HepG2 (cell line): Measurements from ENCODE around the gene BCAS1. TPM values are rescaled to one million over a fixed set of nuclear protein-coding genes. Genes with fewer than 3 reads are reported as not detected.

Experiments
- ADNP ChIP-seq: sonication (generic); formaldehyde crosslinking; IDR thresholded peaks from 2 replicates; pipeline ENCODE4 v1.4.0; 2020; ENCODE audit warnings: missing genetic modification reagents
- ATRX ChIP-seq: sonication (generic); formaldehyde crosslinking; IDR thresholded peaks from 2 replicates; pipeline ENCODE4 v1.4.0; 2020; ENCODE audit warnings: missing genetic modification reagents, borderline replicate concordance
- MEIS2 ChIP-seq: sonication (generic); formaldehyde crosslinking; IDR thresholded peaks from 2 replicates; pipeline ENCODE4 v1.9.0; 2021; ENCODE audit warnings: mild to moderate bottlenecking, missing genetic modification reagents
- MIER3 ChIP-seq: IDR thresholded peaks from 2 replicates; pipeline ENCODE4 v1.6.1; 2016; ENCODE audit warnings: missing compliant biosample characterization, borderline replicate concordance
- MYC ChIP-seq: sonication (generic); formaldehyde crosslinking; IDR thresholded peaks from 2 replicates; pipeline ENCODE4 v1.9.0; 2021; ENCODE audit warnings: missing genetic modification reagents, borderline replicate concordance
- NCOR1 ChIP-seq: fragments of 200-600 bp; sonication (generic); IDR thresholded peaks from 2 replicates; pipeline ENCODE4 v1.7.0; 2017; ENCODE audit warnings: antibody characterized with exemption, low read length, borderline replicate concordance
- PAWR ChIP-seq: sonication (generic); formaldehyde crosslinking; IDR thresholded peaks from 2 replicates; pipeline ENCODE4 v1.4.0; 2020; ENCODE audit warnings: missing genetic modification reagents, mild to moderate bottlenecking, borderline replicate concordance
- PAXIP1 ChIP-seq: sonication (generic); formaldehyde crosslinking; conservative IDR thresholded peaks from 2 replicates; pipeline ENCODE4 v1.4.0; 2020; ENCODE audit warnings: mild to moderate bottlenecking, missing genetic modification reagents, moderate library complexity
- RAD51 ChIP-seq: fragments of 450-650 bp; IDR thresholded peaks from 2 replicates; pipeline ENCODE4 v1.6.1; 2016; ENCODE audit warnings: borderline replicate concordance
- ZFP62 ChIP-seq: sonication (generic); formaldehyde crosslinking; IDR thresholded peaks from 2 replicates; pipeline ENCODE4 v1.4.0; 2020; ENCODE audit warnings: missing genetic modification reagents
- ZNF335 ChIP-seq: sonication (generic); formaldehyde crosslinking; IDR thresholded peaks from 2 replicates; pipeline ENCODE4 v1.4.0; 2020; ENCODE audit warnings: missing genetic modification reagents
- ZNF367 ChIP-seq: sonication (generic); formaldehyde crosslinking; IDR thresholded peaks from 2 replicates; pipeline ENCODE4 v1.4.0; 2020; ENCODE audit warnings: missing genetic modification reagents, borderline replicate concordance
- ZNF451 ChIP-seq: sonication (generic); formaldehyde crosslinking; IDR thresholded peaks from 2 replicates; pipeline ENCODE4 v1.5.0; 2020; ENCODE audit warnings: mild to moderate bottlenecking, missing genetic modification reagents
- ZNF513 ChIP-seq: sonication (generic); formaldehyde crosslinking; conservative IDR thresholded peaks from 2 replicates; pipeline ENCODE4 v1.5.0; 2020; ENCODE audit warnings: missing genetic modification reagents
- ZSCAN9 ChIP-seq: IDR thresholded peaks from 2 replicates; pipeline ENCODE4 v1.6.1; 2016; ENCODE audit warnings: borderline replicate concordance
- polyA plus RNA-seq, 8 experiments: library from polyadenylated mRNA; depleted of rRNA in 3 of 8; stranded (reverse) in 7 of 8; unstranded in 1 of 8; fragments of >200 nt; fragmentation: Illumina TruSeq in 4 of 8; extraction: Trizol in 4 of 8; gene quantifications; 2 replicates each; pipeline versions ENCODE4 v1.2.1 to v1.2.3, GENCODE V29; 2011 to 2016; ENCODE audit warnings: low read depth in 4 of 8, missing spikeins in 1 of 8, mixed read lengths in 1 of 8; ENCODE audit not compliant: insufficient read depth in 1 of 8
- total RNA-seq, 5 experiments: library from RNA; depleted of rRNA; stranded (reverse); fragments of >200 nt; fragmentation: Illumina TruSeq; extraction: Trizol; gene quantifications; 2 replicates each; pipeline ENCODE4 v1.2.3, GENCODE V29; 2016; ENCODE audit warnings: low read depth in 1 of 5
- TF ChIP-seq, protein P1 (sequence below): sonication (generic); formaldehyde crosslinking; IDR thresholded peaks from 2 replicates; pipeline ENCODE4 v1.4.0; 2020; ENCODE audit warnings: missing genetic modification reagents
- TF ChIP-seq, protein P2 (sequence below): sonication (generic); formaldehyde crosslinking; IDR thresholded peaks from 2 replicates; pipeline ENCODE4 v1.9.0; 2021; ENCODE audit warnings: missing genetic modification reagents, mild to moderate bottlenecking, borderline replicate concordance
- TF ChIP-seq, protein P3 (sequence below): sonication (generic); formaldehyde crosslinking; IDR thresholded peaks from 2 replicates; pipeline ENCODE4 v1.4.0; 2020; ENCODE audit warnings: missing genetic modification reagents

The BCAS1 gene
- total and polyA plus RNA-seq, 2 of the 13 experiments (the other 11 are each of a cell fraction or from before 2014, with no cell fraction given) = 0.55 to 0.91 TPM

GRCh38 chr20:54107600-54108325, 37.4 kb upstream of the BCAS1 start (continued):
- TF ChIP-seq PAXIP1 (peak; percentile 100), ZNF367 (CRISPR knock-in tag) (no peak), ZNF513 (CRISPR knock-in tag) (no peak), NCOR1 (peak; percentile 97), MIER3 (CRISPR knock-in tag) (peak; percentile 90; the same call in 1 of the 2 replicates), MEIS2 (CRISPR knock-in tag) (0 out of 2 replicates have a peak, but pooled peaks have one; percentile 44), ZNF335 (CRISPR knock-in tag) (0 out of 2 replicates have a peak, but pooled peaks have one; percentile 62), ADNP (CRISPR knock-in tag) (no peak), MYC (CRISPR knock-in tag) (peak; percentile 63), ZNF451 (0 out of 2 replicates have a peak, but pooled peaks have one; percentile 46), PAWR (CRISPR knock-in tag) (no peak), RAD51 (no peak), ATRX (CRISPR knock-in tag) (no peak), ZFP62 (CRISPR knock-in tag) (no peak), ZSCAN9 (CRISPR knock-in tag) (peak; percentile 84)
- TF ChIP-seq, protein P1, sequence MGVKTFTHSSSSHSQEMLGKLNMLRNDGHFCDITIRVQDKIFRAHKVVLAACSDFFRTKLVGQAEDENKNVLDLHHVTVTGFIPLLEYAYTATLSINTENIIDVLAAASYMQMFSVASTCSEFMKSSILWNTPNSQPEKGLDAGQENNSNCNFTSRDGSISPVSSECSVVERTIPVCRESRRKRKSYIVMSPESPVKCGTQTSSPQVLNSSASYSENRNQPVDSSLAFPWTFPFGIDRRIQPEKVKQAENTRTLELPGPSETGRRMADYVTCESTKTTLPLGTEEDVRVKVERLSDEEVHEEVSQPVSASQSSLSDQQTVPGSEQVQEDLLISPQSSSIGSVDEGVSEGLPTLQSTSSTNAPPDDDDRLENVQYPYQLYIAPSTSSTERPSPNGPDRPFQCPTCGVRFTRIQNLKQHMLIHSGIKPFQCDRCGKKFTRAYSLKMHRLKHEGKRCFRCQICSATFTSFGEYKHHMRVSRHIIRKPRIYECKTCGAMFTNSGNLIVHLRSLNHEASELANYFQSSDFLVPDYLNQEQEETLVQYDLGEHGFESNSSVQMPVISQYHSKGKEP = no peak
- TF ChIP-seq, protein P2, sequence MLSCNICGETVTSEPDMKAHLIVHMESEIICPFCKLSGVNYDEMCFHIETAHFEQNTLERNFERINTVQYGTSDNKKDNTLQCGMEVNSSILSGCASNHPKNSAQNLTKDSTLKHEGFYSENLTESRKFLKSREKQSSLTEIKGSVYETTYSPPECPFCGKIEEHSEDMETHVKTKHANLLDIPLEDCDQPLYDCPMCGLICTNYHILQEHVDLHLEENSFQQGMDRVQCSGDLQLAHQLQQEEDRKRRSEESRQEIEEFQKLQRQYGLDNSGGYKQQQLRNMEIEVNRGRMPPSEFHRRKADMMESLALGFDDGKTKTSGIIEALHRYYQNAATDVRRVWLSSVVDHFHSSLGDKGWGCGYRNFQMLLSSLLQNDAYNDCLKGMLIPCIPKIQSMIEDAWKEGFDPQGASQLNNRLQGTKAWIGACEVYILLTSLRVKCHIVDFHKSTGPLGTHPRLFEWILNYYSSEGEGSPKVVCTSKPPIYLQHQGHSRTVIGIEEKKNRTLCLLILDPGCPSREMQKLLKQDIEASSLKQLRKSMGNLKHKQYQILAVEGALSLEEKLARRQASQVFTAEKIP (CRISPR knock-in tag) = no peak
- TF ChIP-seq, protein P3, sequence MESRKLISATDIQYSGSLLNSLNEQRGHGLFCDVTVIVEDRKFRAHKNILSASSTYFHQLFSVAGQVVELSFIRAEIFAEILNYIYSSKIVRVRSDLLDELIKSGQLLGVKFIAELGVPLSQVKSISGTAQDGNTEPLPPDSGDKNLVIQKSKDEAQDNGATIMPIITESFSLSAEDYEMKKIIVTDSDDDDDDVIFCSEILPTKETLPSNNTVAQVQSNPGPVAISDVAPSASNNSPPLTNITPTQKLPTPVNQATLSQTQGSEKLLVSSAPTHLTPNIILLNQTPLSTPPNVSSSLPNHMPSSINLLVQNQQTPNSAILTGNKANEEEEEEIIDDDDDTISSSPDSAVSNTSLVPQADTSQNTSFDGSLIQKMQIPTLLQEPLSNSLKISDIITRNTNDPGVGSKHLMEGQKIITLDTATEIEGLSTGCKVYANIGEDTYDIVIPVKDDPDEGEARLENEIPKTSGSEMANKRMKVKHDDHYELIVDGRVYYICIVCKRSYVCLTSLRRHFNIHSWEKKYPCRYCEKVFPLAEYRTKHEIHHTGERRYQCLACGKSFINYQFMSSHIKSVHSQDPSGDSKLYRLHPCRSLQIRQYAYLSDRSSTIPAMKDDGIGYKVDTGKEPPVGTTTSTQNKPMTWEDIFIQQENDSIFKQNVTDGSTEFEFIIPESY (CRISPR knock-in tag) = peak; percentile 77; the same call in 1 of the 2 replicates
